Measurements from ENCODE around the gene ZMYND11. TPM values are rescaled to one million over a fixed set of nuclear protein-coding genes. Genes with fewer than 3 reads are reported as not detected.

ZMYND11 gene
- total RNA-seq, 1 donor from 2014 or later = 29.4 TPM

GRCh38 chr10:277963-278362, 142.7 kb downstream of the ZMYND11 start:
- peaks cover 2% of the 10 kb centered on the region for H3K4me1 Mint-ChIP-seq
- H3K4me3 Mint-ChIP-seq = no peak overlapping the region
- no peak overlapping the region for H3K27ac Mint-ChIP-seq
- no peak for DNase-seq
- H3K27me3 Mint-ChIP-seq = no peaks in the 10 kb centered on the region
- H3K9me3 Mint-ChIP-seq = no peaks in the 10 kb centered on the region
- intact Hi-C loops (cut with micrococcal nuclease) = no loop called here
- H3K36me3 Mint-ChIP-seq (ENCODE audit: low read depth) = no peaks in the 10 kb centered on the region

DNA sequence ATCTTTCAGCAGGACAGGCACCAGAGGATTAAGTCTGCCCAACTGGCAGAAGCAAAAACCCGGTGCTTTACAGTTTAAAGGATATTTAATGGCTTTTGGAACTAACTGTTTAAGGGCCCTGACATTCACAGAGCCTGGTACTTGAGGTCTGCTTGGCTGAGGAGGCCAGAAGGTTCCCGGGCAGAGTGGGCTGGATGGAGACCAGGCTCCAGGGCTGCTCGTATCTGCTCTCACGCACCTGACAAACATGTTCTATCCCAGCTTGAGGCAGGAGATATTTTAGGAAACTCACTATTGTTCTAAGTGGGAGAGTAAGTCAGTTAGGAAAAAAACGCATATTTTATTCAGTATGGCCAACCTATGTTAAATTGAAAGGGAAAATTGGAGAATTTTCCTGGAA, 143.5 kb downstream of the ZMYND11 start:
- Mint-ChIP-seq H3K27ac (no peak overlapping the region), H3K4me3 (no peak overlapping the region), H3K36me3 (ENCODE audit: low read depth) (no peaks in the 10 kb centered on the region), H3K4me1 (peaks cover 5% of the 10 kb centered on the region), H3K9me3 (no peaks in the 10 kb centered on the region), H3K27me3 (no peaks in the 10 kb centered on the region)
- intact Hi-C loops (cut with micrococcal nuclease) = no loop called here
- no peak for DNase-seq

DNA sequence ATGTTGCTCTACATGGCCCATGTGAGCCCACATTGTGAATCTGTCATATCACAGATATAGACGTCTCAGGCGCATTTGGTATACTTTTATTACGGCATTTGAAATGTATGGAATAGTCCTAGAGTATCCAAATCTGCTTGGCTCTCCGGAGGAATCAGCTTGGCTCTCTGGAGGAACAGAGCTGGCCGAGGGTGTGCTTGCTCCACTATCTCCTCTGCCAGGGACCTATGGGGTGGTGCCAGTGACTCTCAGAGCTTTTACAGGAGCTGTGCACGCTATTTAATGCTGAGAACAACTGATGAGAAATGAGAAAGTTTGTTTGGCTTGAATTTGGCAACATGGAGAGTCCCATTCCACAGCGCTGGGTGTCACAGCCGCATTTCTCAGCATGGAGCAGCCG, 144.0 kb downstream of the ZMYND11 start:
- Mint-ChIP-seq H3K4me3 (no peak overlapping the region), H3K36me3 (ENCODE audit: low read depth) (peaks cover 2% of the 10 kb centered on the region), H3K27me3 (no peaks in the 10 kb centered on the region), H3K4me1 (peaks cover 11% of the 10 kb centered on the region), H3K27ac (no peak overlapping the region), H3K9me3 (no peaks in the 10 kb centered on the region)
- intact Hi-C loops (cut with micrococcal nuclease) = no loop called here
- no peak for DNase-seq

DNA sequence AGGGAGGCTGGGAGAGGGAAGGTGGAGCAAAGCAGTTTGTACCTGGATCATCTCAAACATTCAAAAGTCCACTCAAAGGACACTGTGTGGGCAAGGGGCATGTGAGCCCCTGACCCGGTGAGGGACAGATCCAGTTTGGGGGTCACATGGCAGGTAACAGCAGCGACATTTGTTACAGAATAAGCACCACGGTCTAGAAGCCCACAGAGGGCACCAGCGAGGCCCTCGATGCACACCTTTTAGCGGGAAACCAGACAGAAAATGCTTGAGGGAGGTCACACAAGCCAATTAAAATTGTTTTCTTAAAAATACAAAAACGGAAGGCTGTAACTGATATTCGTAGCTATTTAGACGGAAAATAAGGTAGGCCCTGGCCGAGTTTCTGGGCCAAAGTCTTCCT, 144.4 kb downstream of the ZMYND11 start:
- H3K27ac Mint-ChIP-seq = no peak overlapping the region
- peaks cover 13% of the 10 kb centered on the region for H3K4me1 Mint-ChIP-seq
- H3K4me3 Mint-ChIP-seq = no peak overlapping the region
- intact Hi-C loops (cut with micrococcal nuclease) = loop anchor here (5.0 kb wide), 1 partner anchor 53 kb away; no protein-coding TSS in a partner anchor
- DNase-seq = no peak
- no peaks in the 10 kb centered on the region for H3K27me3 Mint-ChIP-seq
- H3K36me3 Mint-ChIP-seq (ENCODE audit: low read depth) = peaks cover 4% of the 10 kb centered on the region
- no peaks in the 10 kb centered on the region for H3K9me3 Mint-ChIP-seq

GRCh38 chr10:282294-283139, 147.3 kb downstream of the ZMYND11 start:
- intact Hi-C loops (cut with micrococcal nuclease) = loop anchor here (5.0 kb wide), 1 partner anchor 50 kb away; no protein-coding TSS in a partner anchor

GRCh38 chr10:283140-283479, 147.9 kb downstream of the ZMYND11 start:
- Mint-ChIP-seq H3K4me3 (no peak overlapping the region), H3K4me1 (peaks cover 17% of the 10 kb centered on the region), H3K9me3 (no peaks in the 10 kb centered on the region), H3K36me3 (ENCODE audit: low read depth) (peaks cover 4% of the 10 kb centered on the region), H3K27me3 (no peaks in the 10 kb centered on the region), H3K27ac (no peak overlapping the region)
- no peak for DNase-seq
- intact Hi-C loops (cut with micrococcal nuclease) = loop anchor here (5.0 kb wide), 1 partner anchor 49 kb away; no protein-coding TSS in a partner anchor

More at GRCh38 chr10:282294-283139, 147.3 kb downstream of the ZMYND11 start:
- Mint-ChIP-seq H3K27ac (no peak overlapping the region), H3K4me3 (no peak overlapping the region), H3K4me1 (peaks cover 17% of the 10 kb centered on the region), H3K27me3 (no peaks in the 10 kb centered on the region), H3K9me3 (no peaks in the 10 kb centered on the region), H3K36me3 (ENCODE audit: low read depth) (peaks cover 4% of the 10 kb centered on the region)
- DNase-seq = no peak

DNA sequence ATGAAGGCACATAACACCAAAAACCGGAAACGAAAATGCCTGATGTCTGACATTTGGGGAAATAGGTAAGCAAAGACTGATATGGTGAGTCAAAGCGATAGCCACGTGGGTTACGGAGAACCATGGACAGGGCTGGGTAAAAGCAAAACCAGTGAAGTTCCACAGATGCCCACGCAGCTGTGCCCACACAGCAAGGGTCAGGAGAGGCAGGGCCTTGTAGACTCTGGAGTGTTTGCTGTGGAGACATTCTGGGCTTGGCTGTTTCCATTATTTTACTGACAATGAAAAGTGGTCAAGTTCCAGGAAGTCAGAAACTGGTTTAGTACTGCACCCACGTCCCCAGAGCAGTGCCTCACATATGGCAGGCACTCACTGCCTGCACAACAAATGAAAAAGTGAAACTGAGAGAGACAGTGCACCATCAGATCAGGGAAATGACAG, 148.7 kb downstream of the ZMYND11 start:
- Mint-ChIP-seq H3K4me3 (peak overlapping the region; percentile 47), H3K4me1 (peaks cover 17% of the 10 kb centered on the region), H3K27me3 (no peaks in the 10 kb centered on the region), H3K9me3 (no peaks in the 10 kb centered on the region), H3K36me3 (ENCODE audit: low read depth) (peaks cover 4% of the 10 kb centered on the region), H3K27ac (peak overlapping the region; percentile 73)
- peak; percentile 74 for DNase-seq
- intact Hi-C loops (cut with micrococcal nuclease) = loop anchor here (5.0 kb wide), 1 partner anchor 48 kb away; no protein-coding TSS in a partner anchor

DNA sequence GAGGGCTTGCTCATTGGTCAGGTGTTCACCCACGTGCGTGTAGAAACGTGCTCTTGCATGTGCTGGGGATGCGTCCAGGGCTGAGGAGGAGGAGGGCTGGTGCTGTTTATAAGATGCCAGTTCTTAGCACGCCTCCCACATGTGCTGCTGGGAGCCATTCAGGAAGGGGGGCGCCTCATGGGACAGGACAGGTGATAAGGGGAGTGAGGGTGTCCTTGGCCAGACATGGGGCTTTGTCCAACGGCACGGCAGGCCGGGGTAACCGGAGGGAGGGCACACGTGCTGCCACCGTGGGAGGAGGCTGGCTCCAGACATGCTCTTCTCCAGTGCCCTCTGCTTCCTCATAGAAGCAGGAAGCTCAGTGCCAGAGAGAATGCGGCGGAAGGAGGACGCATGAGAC, 150.0 kb downstream of the ZMYND11 start:
- H3K9me3 Mint-ChIP-seq = no peaks in the 10 kb centered on the region
- intact Hi-C loops (cut with micrococcal nuclease) = no loop called here
- H3K27me3 Mint-ChIP-seq = no peaks in the 10 kb centered on the region
- H3K36me3 Mint-ChIP-seq (ENCODE audit: low read depth) = peaks cover 4% of the 10 kb centered on the region
- DNase-seq = no peak
- no peak overlapping the region for H3K27ac Mint-ChIP-seq
- H3K4me1 Mint-ChIP-seq = peaks cover 17% of the 10 kb centered on the region
- no peak overlapping the region for H3K4me3 Mint-ChIP-seq

GRCh38 chr10:287026-287709, 151.9 kb downstream of the ZMYND11 start:
- no peak overlapping the region for H3K27ac Mint-ChIP-seq
- no peaks in the 10 kb centered on the region for H3K27me3 Mint-ChIP-seq
- H3K9me3 Mint-ChIP-seq = no peaks in the 10 kb centered on the region
- intact Hi-C loops (cut with micrococcal nuclease) = no loop called here
- DNase-seq = no peak
- H3K36me3 Mint-ChIP-seq (ENCODE audit: low read depth) = peaks cover 4% of the 10 kb centered on the region
- H3K4me1 Mint-ChIP-seq = peaks cover 17% of the 10 kb centered on the region
- no peak overlapping the region for H3K4me3 Mint-ChIP-seq

GRCh38 chr10:287814-288213, 152.6 kb downstream of the ZMYND11 start:
- no peak for DNase-seq
- peaks cover 4% of the 10 kb centered on the region for H3K36me3 Mint-ChIP-seq (ENCODE audit: low read depth)
- no peaks in the 10 kb centered on the region for H3K27me3 Mint-ChIP-seq
- no peak overlapping the region for H3K27ac Mint-ChIP-seq
- intact Hi-C loops (cut with micrococcal nuclease) = no loop called here
- peaks cover 15% of the 10 kb centered on the region for H3K4me1 Mint-ChIP-seq
- no peak overlapping the region for H3K4me3 Mint-ChIP-seq
- H3K9me3 Mint-ChIP-seq = no peaks in the 10 kb centered on the region

DNA sequence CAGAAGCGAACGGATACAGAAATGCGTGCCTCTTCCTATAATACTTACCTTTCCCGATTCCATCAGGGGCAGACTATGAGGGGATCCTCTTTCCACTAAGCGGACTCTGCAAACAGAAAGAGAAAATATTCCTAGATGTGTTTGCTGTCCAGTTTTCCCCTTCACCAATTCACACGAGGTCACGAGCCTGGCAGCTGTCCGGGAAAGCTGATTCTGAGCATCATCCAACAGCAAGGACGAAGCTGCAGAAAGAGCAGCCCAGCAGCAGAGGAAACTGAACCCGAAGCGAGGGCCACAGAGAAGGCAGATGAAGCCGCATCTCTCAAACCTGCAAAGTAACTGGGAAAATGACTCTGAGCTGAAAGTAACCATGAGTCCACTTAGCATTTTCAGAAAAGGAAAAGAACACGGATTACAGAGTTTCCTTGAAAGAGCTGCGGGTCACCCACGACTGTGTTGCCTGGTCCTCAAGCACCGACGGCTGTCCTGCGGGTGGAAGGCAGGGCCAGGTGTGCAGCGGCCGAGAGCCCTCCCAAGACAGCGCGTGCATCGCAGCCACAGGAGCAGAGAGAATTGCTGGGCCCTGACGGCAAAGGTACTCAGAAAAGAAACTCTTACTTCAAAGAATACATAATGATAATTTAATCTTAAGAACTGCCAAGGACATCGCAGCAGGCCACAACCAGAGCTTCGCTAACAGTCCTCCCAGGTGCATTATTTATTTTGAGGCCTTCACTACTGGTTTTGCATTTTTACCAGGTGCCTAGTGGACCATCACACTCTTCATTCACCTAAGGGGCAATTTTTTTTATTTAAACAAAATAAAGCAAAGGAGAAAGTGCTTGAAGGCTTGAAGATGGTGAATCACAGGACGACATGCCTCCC, 153.3 kb downstream of the ZMYND11 start:
- Mint-ChIP-seq H3K9me3 (no peaks in the 10 kb centered on the region), H3K4me3 (no peak overlapping the region), H3K27me3 (no peaks in the 10 kb centered on the region), H3K4me1 (peaks cover 13% of the 10 kb centered on the region), H3K27ac (no peak overlapping the region), H3K36me3 (ENCODE audit: low read depth) (peaks cover 4% of the 10 kb centered on the region)
- no peak for DNase-seq
- intact Hi-C loops (cut with micrococcal nuclease) = no loop called here

DNA sequence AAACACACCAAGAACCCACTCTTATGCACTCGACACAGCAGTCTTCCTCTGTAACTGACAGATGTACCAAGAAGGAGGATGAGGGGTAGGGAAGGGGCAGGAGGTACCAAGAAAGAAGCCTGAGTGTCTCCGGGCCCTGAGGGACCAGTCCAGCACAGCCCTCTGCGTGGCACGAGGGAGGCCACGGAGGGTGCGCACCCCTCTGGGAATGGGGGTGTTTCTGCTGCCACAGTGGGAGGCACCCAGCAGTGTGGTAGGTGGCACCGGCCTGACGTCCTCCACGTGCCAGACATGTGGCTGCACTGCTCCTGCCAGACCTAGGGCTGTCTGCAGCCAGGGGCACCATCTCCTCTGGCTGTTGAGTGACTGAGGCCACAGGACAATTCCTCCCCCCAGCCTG, 154.3 kb downstream of the ZMYND11 start:
- Mint-ChIP-seq H3K36me3 (ENCODE audit: low read depth) (no peaks in the 10 kb centered on the region), H3K27me3 (no peaks in the 10 kb centered on the region), H3K9me3 (no peaks in the 10 kb centered on the region), H3K27ac (no peak overlapping the region), H3K4me3 (no peak overlapping the region), H3K4me1 (peaks cover 4% of the 10 kb centered on the region)
- intact Hi-C loops (cut with micrococcal nuclease) = no loop called here
- no peak for DNase-seq

DNA sequence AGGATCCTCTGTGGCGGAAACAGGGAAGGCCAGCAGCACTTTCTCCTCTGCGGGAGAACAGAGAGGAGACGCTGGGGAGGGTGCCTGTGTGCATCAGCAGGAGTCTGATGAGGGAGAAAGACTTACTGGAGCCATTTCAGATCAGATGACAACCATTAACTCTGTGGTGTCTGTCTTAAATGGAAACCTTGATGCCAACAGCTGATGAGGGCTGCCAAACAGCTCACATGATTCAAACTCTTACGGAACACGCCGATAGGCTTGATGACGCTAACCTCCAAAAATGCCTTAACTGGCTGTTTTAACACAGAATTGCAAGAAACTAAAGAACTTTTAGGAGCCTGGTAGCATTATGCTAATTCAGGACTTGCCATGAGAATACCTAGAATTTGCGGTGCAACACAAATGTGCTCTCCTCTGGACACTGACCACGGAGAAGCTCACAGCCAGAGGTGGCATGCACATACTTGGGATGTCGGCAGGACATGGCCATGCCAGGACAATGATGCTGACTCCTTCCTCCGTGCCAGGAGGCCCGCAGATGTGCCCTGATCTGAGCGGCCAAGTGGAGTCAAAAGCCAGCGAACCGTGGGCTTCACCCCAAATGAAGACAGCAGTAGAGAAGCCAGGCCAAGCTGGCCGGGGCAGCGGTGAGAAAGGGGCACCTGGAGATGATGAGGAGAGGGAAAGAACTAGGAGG, 154.9 kb downstream of the ZMYND11 start:
- no peaks in the 10 kb centered on the region for H3K9me3 Mint-ChIP-seq
- no peak for DNase-seq
- no peaks in the 10 kb centered on the region for H3K36me3 Mint-ChIP-seq (ENCODE audit: low read depth)
- H3K4me3 Mint-ChIP-seq = no peak overlapping the region
- peaks cover 1% of the 10 kb centered on the region for H3K4me1 Mint-ChIP-seq
- intact Hi-C loops (cut with micrococcal nuclease) = no loop called here
- no peak overlapping the region for H3K27ac Mint-ChIP-seq
- no peaks in the 10 kb centered on the region for H3K27me3 Mint-ChIP-seq

Data from activated CD4-positive, alpha-beta T cell treated with anti-CD3 and anti-CD28 coated beads, Interleukin-2, amount 10 ng/mL, durations not matched to agents 24 days and 14 days (primary cell).